Occipital lobe (tissue), 2 donors: Measurements from ENCODE around the gene TSPY2. TPM values are rescaled to one million over a fixed set of nuclear protein-coding genes. Genes with fewer than 3 reads are reported as not detected.
"Not testable (repeated sequence)": the region's sequence is repeated elsewhere in the genome, so short reads cannot be mapped to it uniquely, and the experiment has no call there.

Experiments
- DNase-seq: peaks from one replicate; lab custom pipeline; 2025; lab: John Stamatoyannopoulos, UW
- total RNA-seq: library from RNA; depleted of rRNA; stranded (reverse); fragments of >200 nt; gene quantifications from one replicate; pipeline ENCODE4 v1.2.3, GENCODE V29; 2014

The TSPY2 gene, protein sequence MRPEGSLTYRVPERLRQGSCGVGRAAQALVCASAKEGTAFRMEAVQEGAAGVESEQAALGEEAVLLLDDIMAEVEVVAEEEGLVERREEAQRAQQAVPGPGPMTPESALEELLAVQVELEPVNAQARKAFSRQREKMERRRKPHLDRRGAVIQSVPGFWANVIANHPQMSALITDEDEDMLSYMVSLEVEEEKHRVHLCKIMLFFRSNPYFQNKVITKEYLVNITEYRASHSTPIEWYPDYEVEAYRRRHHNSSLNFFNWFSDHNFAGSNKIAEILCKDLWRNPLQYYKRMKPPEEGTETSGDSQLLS
- total RNA-seq = not detected

- DNase-seq = not testable (repeated sequence)
Measured at GRCh38 chrY:6245923-6246322, at the start of gene TSPY2. TSS of gene TSPY2 (plus strand) at chrY:6246223. CDS start at chrY:6246269, 46 bp downstream.

DNA sequence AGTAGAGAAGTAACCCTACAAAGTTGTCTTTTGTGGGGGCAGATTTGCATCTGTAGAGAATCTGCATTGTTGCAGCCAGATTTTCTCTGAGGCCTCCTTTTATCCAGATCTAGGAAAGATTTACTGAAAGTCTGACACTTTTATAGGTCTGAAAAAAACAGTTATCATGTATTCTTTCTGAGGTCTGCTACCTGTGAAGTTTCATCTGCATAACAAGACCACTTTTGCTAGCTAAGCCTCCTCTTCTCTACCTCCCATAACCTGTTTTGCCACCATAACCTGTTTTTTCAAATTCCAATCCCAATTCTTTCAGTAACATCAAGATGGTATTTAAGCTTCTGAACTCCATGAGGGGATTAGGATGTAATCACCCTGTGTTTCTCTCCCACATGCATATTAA, 36.5 kb upstream of the TSPY2 start:
- DNase-seq = not testable (repeated sequence)

DNA sequence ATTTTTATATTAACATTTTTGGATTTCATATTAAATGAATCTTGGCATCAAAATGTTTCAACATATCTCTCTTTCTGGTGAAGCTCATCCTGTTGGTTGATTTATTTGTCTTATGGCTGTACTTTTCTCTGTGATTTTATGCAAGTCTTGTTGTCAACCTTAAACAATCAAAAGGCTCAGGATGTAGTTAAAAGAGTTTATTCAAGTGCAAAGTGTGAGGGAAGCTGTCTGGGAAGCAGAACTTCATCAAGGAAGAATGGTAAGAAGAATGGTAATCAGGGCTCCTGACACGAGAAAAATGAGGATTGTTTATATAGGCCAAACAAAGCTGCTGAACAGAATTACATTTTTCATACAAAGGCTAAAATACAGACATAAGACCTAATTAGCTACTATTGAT, 29.0 kb upstream of the TSPY2 start:
- DNase-seq = not testable (repeated sequence)

DNA sequence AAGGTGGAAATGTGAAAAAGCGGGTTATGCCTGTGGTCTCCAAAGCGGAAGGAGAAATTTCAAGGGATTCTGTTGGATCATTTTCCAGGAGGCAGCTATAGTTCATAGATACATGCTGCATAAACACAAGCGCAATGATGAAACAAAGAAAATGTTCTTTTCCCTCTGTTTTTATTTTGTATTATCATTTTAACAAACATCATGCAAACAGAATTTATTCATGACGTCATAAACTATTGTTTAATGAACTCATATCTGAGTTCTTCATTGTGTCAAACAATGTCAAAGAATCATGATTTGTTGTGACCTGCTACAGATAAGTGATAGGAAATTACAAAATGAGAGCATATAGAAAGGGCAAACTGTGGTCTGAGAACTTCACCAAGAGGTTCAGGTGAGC, 23.8 kb downstream of the TSPY2 start:
- not testable (repeated sequence) for DNase-seq
